ENCODE results near the gene MARK2.
A peak's percentile ranks its signal among the peaks of the same experiment; 100 is the strongest.

MARK2 gene

DNA sequence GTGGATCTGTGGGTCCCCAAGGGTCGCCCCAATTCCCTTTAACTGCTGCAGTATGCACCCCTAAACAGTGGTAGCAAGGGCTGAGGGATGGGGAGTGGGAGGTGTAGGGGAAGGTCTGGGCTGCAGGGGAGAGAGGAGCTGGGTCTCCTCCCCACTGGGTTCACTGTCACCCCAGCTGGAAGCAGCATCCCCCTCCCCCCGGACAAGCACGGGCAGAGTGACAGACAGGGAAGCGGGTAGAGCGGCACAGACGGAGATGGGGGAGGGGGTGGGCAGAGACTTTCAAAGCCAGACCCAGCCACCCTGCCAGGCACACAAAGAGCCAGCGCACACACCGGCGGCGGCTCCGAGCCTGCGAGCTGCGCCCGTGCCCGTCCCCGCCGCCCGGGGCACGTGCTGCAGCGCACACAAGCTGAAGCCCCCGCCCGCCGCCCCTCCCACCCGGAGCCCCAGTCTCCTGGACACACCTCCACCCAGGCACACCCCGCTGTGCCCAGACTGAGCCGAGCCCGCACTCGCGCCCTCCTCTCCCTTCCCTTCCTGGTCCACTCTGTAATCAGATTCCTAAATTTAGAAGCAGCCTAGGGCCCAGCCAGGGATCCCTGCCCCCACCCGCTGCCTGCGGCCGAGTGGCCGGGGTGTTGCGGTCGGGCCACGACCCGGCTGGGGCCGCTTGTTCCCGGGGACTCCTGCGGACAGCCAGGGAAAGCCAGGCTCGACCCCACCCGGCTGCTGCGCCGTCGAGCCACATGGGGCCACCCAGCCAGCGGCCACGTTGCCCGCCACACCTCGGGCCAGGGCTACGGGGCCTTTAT is 79.0 kb downstream of the MARK2 start:
- peak overlapping the region; percentile 87 for H3K4me3 ChIP-seq (ENCODE audit: low read length, poor library complexity, severe bottlenecking)
- H3K9me3 ChIP-seq (ENCODE audit: insufficient read depth, low read depth, low read length) = no peaks in the 10 kb centered on the region
- H3K79me2 ChIP-seq (ENCODE audit: insufficient read depth, low read length) = no peaks in the 10 kb centered on the region
- H3K4me1 ChIP-seq (ENCODE audit: insufficient read depth, low read length, poor library complexity, severe bottlenecking) = peaks cover 14% of the 10 kb centered on the region
- H2AFZ ChIP-seq (ENCODE audit: low read length) = 0 out of 2 replicates have a peak overlapping the region, but pooled peaks have one; percentile 81
- H3K9ac ChIP-seq (ENCODE audit: low read depth, low read length, poor library complexity, severe bottlenecking) = peak overlapping the region; percentile 66
- no peaks in the 10 kb centered on the region for H3K27me3 ChIP-seq (ENCODE audit: insufficient read depth, low read length, poor library complexity, severe bottlenecking)
- H3K4me2 ChIP-seq (ENCODE audit: low read depth, low read length, poor library complexity, severe bottlenecking) = peak overlapping the region; percentile 73
- no peaks in the 10 kb centered on the region for H4K20me1 ChIP-seq (ENCODE audit: insufficient read depth, low read length, poor library complexity, severe bottlenecking)
- H3K9me2 ChIP-seq (replicated peaks; ENCODE audit: low read depth, low read length) = no peaks in the 10 kb centered on the region
- TF ChIP-seq, protein P1, sequence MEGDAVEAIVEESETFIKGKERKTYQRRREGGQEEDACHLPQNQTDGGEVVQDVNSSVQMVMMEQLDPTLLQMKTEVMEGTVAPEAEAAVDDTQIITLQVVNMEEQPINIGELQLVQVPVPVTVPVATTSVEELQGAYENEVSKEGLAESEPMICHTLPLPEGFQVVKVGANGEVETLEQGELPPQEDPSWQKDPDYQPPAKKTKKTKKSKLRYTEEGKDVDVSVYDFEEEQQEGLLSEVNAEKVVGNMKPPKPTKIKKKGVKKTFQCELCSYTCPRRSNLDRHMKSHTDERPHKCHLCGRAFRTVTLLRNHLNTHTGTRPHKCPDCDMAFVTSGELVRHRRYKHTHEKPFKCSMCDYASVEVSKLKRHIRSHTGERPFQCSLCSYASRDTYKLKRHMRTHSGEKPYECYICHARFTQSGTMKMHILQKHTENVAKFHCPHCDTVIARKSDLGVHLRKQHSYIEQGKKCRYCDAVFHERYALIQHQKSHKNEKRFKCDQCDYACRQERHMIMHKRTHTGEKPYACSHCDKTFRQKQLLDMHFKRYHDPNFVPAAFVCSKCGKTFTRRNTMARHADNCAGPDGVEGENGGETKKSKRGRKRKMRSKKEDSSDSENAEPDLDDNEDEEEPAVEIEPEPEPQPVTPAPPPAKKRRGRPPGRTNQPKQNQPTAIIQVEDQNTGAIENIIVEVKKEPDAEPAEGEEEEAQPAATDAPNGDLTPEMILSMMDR (conservative IDR thresholded peaks at IDR 0.05; ENCODE audit: low read length) = no peak
- no peak for TF ChIP-seq EZH2phosphoT487 (IDR thresholded peaks at IDR 0.05; ENCODE audit: borderline replicate concordance)
- H3F3A ChIP-seq (ENCODE audit: low read depth) = no peaks in the 10 kb centered on the region
- no peaks in the 10 kb centered on the region for H3K36me3 ChIP-seq (ENCODE audit: insufficient read depth, low read length)

DNA sequence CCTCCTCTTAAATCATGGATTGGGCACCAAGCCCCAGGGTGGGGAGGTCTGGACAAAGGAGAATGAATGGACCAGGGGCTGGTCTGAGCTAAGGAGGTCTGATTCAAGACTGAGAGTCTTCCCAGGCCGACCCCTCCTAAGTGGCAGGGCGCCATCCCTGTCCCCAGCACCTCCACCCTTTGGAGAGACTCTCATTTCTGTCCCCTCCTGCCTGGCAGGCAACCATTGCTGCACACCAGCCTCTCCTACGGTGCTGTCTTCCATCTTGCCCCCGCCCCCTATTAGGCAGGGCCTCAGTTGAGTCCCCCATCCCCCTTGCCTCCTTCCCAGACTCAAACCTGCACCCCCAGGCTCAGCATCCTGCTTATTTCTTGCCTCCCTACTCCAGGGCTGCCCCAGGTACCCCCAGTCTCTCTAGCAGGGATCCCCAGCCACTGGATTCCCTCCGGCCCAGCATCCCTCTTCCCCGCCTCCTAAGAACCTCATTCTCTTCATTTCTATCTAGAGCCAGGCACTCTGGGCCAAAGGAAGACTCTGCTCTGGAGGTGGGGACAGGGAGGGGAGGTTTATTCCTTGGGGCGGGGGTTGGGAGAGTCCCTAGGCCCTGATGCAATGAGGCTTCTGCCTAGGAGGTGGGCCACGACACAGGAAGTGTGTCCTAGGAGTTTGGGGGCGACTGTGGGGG is 79.7 kb downstream of the MARK2 start:
- Histone ChIP-seq H3F3A (ENCODE audit: low read depth) (no peaks in the 10 kb centered on the region), H2AFZ (ENCODE audit: low read length) (no peak overlapping the region), H3K4me1 (ENCODE audit: insufficient read depth, low read length, poor library complexity, severe bottlenecking) (peaks cover 14% of the 10 kb centered on the region), H3K9me3 (ENCODE audit: insufficient read depth, low read depth, low read length) (no peaks in the 10 kb centered on the region), H3K36me3 (ENCODE audit: insufficient read depth, low read length) (no peaks in the 10 kb centered on the region), H3K27me3 (ENCODE audit: insufficient read depth, low read length, poor library complexity, severe bottlenecking) (no peaks in the 10 kb centered on the region), H3K9ac (ENCODE audit: low read depth, low read length, poor library complexity, severe bottlenecking) (no peak overlapping the region), H3K4me2 (ENCODE audit: low read depth, low read length, poor library complexity, severe bottlenecking) (no peak overlapping the region), H4K20me1 (ENCODE audit: insufficient read depth, low read length, poor library complexity, severe bottlenecking) (no peaks in the 10 kb centered on the region), H3K9me2 (replicated peaks; ENCODE audit: low read depth, low read length) (no peaks in the 10 kb centered on the region), H3K79me2 (ENCODE audit: insufficient read depth, low read length) (no peaks in the 10 kb centered on the region), H3K4me3 (ENCODE audit: low read length, poor library complexity, severe bottlenecking) (no peak overlapping the region)
- TF ChIP-seq, protein P1 (conservative IDR thresholded peaks at IDR 0.05; ENCODE audit: low read length) = no peak
- no peak for TF ChIP-seq EZH2phosphoT487 (IDR thresholded peaks at IDR 0.05; ENCODE audit: borderline replicate concordance)

DNA sequence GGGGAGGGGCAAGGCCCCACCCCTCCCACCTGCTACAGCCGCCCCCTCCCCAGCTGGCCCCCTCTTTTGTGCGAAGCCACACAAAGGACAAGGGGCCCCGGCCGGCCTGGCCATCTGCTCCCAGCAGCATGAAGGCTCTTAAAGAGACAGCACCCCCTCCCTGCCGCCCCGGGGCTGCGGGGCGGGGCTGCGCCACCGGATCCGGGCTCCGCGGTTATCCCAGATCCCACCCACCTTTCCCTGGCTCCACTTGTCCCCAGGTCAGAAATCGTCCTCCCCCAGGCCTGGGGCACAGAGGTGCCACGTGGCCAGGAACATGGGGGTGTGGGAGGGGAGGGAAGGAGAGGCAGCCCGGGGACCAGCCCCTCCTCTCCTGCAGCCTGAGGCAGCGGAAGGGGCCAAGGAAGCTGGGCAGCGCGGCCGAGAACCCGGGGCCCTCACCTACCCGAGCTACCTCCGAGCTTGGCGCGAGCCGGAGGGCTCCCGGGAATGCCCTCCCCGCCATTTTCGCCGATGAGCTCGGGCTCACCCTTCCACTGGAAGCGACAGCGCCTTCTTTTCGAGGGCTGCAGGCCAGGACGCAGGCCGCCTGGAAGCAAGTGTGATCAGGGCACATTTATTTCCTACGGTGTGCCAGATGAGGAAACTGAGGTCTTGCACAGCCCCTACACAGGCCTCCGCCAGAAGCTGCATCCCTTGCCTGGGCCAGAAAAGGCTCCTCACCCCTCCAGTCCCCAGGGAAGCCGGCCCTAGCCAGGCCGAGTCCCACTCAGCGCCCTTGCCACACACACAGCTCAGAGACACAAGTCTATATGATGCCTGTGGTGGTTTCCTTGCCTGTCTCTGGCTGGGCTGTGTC is 80.6 kb downstream of the MARK2 start:
- Histone ChIP-seq H3K4me3 (ENCODE audit: low read length, poor library complexity, severe bottlenecking) (no peak overlapping the region), H3F3A (ENCODE audit: low read depth) (no peaks in the 10 kb centered on the region), H2AFZ (ENCODE audit: low read length) (no peak overlapping the region)

More for the DNA sequence above, 80.6 kb downstream of the MARK2 start:
- Histone ChIP-seq H3K4me2 (ENCODE audit: low read depth, low read length, poor library complexity, severe bottlenecking) (no peak overlapping the region), H3K27me3 (ENCODE audit: insufficient read depth, low read length, poor library complexity, severe bottlenecking) (no peaks in the 10 kb centered on the region), H3K9me2 (replicated peaks; ENCODE audit: low read depth, low read length) (no peaks in the 10 kb centered on the region), H3K79me2 (ENCODE audit: insufficient read depth, low read length) (no peaks in the 10 kb centered on the region), H3K36me3 (ENCODE audit: insufficient read depth, low read length) (no peaks in the 10 kb centered on the region), H3K9me3 (ENCODE audit: insufficient read depth, low read depth, low read length) (no peaks in the 10 kb centered on the region), H3K4me1 (ENCODE audit: insufficient read depth, low read length, poor library complexity, severe bottlenecking) (peaks cover 14% of the 10 kb centered on the region), H3K9ac (ENCODE audit: low read depth, low read length, poor library complexity, severe bottlenecking) (no peak overlapping the region), H4K20me1 (ENCODE audit: insufficient read depth, low read length, poor library complexity, severe bottlenecking) (no peaks in the 10 kb centered on the region)
- no peak for TF ChIP-seq EZH2phosphoT487 (IDR thresholded peaks at IDR 0.05; ENCODE audit: borderline replicate concordance)
- TF ChIP-seq, protein P1 (conservative IDR thresholded peaks at IDR 0.05; ENCODE audit: low read length) = no peak
